Adrenal gland (tissue), 5 donors: Measurements from ENCODE around the gene ZDHHC14.
A peak's percentile ranks its signal among the peaks of the same experiment; 100 is the strongest.

Experiments
- CTCF ChIP-seq, 6 experiments: fragments of 450-650 bp in 4 of 6; fragments of 200-600 bp in 2 of 6; sonication (generic) in 1 of 6; IDR thresholded peaks; 1 replicate in 5 of 6; 2 replicates in 1 of 6; pipeline versions ENCODE4 v1.5.1 to v1.8.0; 2016 to 2021; ENCODE audit warnings: antibody characterized with exemption in 6 of 6, mild to moderate bottlenecking in 2 of 6, moderate library complexity in 1 of 6
- POLR2A ChIP-seq, 2 donors: fragments of 450-650 bp; IDR thresholded peaks; one replicate each; pipeline ENCODE4 v1.6.1; 2017; ENCODE audit warnings: antibody characterized with exemption in 2 of 2, mild to moderate bottlenecking in 2 of 2, moderate library complexity in 1 of 2
- donor health status: DM: no; HTN: no; CAD: no.

DNA sequence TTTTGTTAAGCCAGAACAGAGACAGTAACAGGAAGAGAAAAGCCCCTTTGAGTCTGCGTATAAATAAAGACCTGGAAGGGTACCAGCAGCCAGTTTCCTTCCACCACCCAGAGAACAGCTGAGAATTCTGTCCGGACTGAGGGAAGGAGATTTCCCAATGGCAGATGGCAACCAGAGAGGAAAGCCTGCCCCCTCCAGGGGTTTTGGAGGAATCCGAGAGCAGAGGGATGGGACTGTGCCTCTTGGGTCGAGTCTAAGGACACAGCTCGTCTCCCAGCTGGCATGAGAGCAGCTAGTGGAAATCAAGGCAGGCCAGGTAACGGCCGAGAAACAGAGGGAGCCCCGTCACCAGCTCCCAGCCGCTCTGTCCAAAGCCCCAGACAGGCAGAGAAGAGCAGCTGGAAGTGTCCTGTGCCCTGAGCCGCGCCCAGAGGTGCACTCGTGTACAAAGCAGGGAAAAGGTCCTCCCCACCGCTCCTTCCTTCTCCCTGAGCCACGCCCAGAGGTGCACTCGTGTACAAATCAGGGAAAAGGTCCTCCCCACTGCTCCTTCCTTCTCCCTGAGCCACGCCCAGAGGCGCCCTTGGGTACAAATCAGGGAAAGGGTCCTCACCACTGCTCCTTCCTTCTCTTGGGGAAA lies 308.1 kb downstream of the ZDHHC14 start:
- TF ChIP-seq CTCF (IDR thresholded peaks at IDR 0.05) (peak in 1 of 6 experiments; percentile 11), POLR2A (IDR thresholded peaks at IDR 0.05) (no peak)
